Stimulated activated CD4-positive, alpha-beta T cell treated with anti-CD3 and anti-CD28 coated beads, TNF-alpha, amount 100 ng/mL, for 4 hours (primary cell): ENCODE results near the gene UBE2V1.
"Not testable (repeated sequence)": the region's sequence is repeated elsewhere in the genome, so short reads cannot be mapped to it uniquely, and the experiment has no call there.

ENCODE experiments used
- DNase-seq, 3 experiments: peaks; one replicate each; pipeline ENCODE4 v3.0.0-alpha.2; 2020; ENCODE audit warnings: low read depth in 3 of 3

UBE2V1 gene

GRCh38 chr20:50096237-50096636 is 16.7 kb downstream of the UBE2V1 start:
- no peak for DNase-seq

GRCh38 chr20:50095476-50096078 is 17.4 kb downstream of the UBE2V1 start:
- no peak for DNase-seq

GRCh38 chr20:50094522-50094921 is 18.4 kb downstream of the UBE2V1 start:
- DNase-seq = no peak

- DNase-seq = no peak
These were observed 19.7 kb downstream of the UBE2V1 start for GRCh38 chr20:50093240-50093639.

GRCh38 chr20:50092436-50092835 is 20.5 kb downstream of the UBE2V1 start:
- no peak for DNase-seq

GRCh38 chr20:50089787-50090177 is 23.2 kb downstream of the UBE2V1 start:
- DNase-seq = no peak

- DNase-seq = no peak
These were observed 23.7 kb downstream of the UBE2V1 start for GRCh38 chr20:50089140-50089786.

- DNase-seq = no peak
These were observed 24.9 kb downstream of the UBE2V1 start for GRCh38 chr20:50088022-50088421.

GRCh38 chr20:50085481-50086365 is 27.2 kb downstream of the UBE2V1 start:
- peak in 1 of 3 experiments; percentile 16 for DNase-seq

- no peak for DNase-seq
These were observed 27.8 kb downstream of the UBE2V1 start for GRCh38 chr20:50085146-50085480.

GRCh38 chr20:50083034-50083433 is 29.9 kb downstream of the UBE2V1 start:
- DNase-seq = no peak

- DNase-seq = not testable (repeated sequence)
These were observed 30.9 kb downstream of the UBE2V1 start for GRCh38 chr20:50082056-50082455.

GRCh38 chr20:50077818-50078601 is 34.9 kb downstream of the UBE2V1 start:
- DNase-seq = no peak

GRCh38 chr20:50073500-50073899 is 39.5 kb downstream of the UBE2V1 start:
- DNase-seq = no peak

- peak; percentile 85 to 96 (median 86) for DNase-seq
These were observed 41.7 kb downstream of the UBE2V1 start for GRCh38 chr20:50071039-50071888.

GRCh38 chr20:50070361-50070760 is 42.6 kb downstream of the UBE2V1 start:
- no peak for DNase-seq

- no peak for DNase-seq
These were observed 44.8 kb downstream of the UBE2V1 start for GRCh38 chr20:50068041-50068651.

- no peak for DNase-seq
These were observed 45.5 kb downstream of the UBE2V1 start for GRCh38 chr20:50067461-50067860.

GRCh38 chr20:50067018-50067417 is 45.9 kb downstream of the UBE2V1 start:
- DNase-seq = no peak

- DNase-seq = no peak
These were observed 46.7 kb downstream of the UBE2V1 start for GRCh38 chr20:50066161-50066834.
